HTR-8/SVneo (cell line): Measurements from ENCODE around the gene RAB5B.
"Not testable (repeated sequence)": the region's sequence is repeated elsewhere in the genome, so short reads cannot be mapped to it uniquely, and the experiment has no call there.

Experiments
- DNase-seq: peaks from one replicate; pipeline ENCODE4 v3.0.0; 2011; ENCODE audit warnings: low spot score, mixed read lengths; ENCODE audit not compliant: insufficient read length
- FAIRE-seq: peaks from 2 replicates; lab custom pipeline; 2011; peaks lifted over from hg19 to GRCh38; lab: Jason Lieb, UNC

RAB5B gene

GRCh38 chr12:56042430-56042813 lies 68.5 kb downstream of the RAB5B start:
- not testable (repeated sequence) for DNase-seq, FAIRE-seq

GRCh38 chr12:56042843-56043242 lies 69.0 kb downstream of the RAB5B start:
- no peak for DNase-seq
- no peak for FAIRE-seq
